Prostate gland (tissue), 2 donors: ENCODE results near the gene SUGCT.

Experiments
- CTCF ChIP-seq, 4 experiments: fragments of 200-600 bp in 2 of 4; fragments of 450-650 bp in 2 of 4; sonication (generic) in 2 of 4; IDR thresholded peaks; 1 replicate in 3 of 4; 2 replicates in 1 of 4; pipeline ENCODE4 v1.5.1; 2016 to 2019; ENCODE audit warnings: antibody characterized with exemption in 4 of 4, mild to moderate bottlenecking in 2 of 4, moderate library complexity in 2 of 4
- POLR2AphosphoS5 ChIP-seq: sonication (generic); formaldehyde crosslinking; IDR thresholded peaks from one replicate; pipeline ENCODE4 v1.6.1; 2017; ENCODE audit warnings: antibody characterized with exemption

- TF ChIP-seq CTCF (IDR thresholded peaks at IDR 0.05) (no peak), POLR2AphosphoS5 (no peak)
These were observed 446.0 kb downstream of the SUGCT start for GRCh38 chr7:40580776-40581175.
